ENCODE measurements around the gene ABCA9. TPM values are rescaled to one million over a fixed set of nuclear protein-coding genes. Genes with fewer than 3 reads are reported as not detected.
"Not testable (repeated sequence)": the region's sequence is repeated elsewhere in the genome, so short reads cannot be mapped to it uniquely, and the experiment has no call there.

ABCA9 gene
- total and polyA plus RNA-seq, 2 of the 13 experiments (the other 11 are each of a cell fraction or from before 2014, with no cell fraction given) = 0.04 TPM; not detected in 1

- TF ChIP-seq ZBTB4 (CRISPR knock-in tag; IDR thresholded peaks at IDR 0.05; ENCODE audit: borderline replicate concordance) = peak; percentile 91; the same call in 1 of the 2 replicates
- TF ChIP-seq HNF1B (CRISPR knock-in tag; IDR thresholded peaks at IDR 0.05) = 0 out of 2 replicates have a peak, but pooled peaks have one; percentile 24
- TF ChIP-seq ZNF350 (CRISPR knock-in tag; IDR thresholded peaks at IDR 0.05; ENCODE audit: borderline replicate concordance, low read depth) = peak; percentile 35; the same call in 1 of the 2 replicates
- peak; percentile 66 for TF ChIP-seq ZNF501 (CRISPR knock-in tag; IDR thresholded peaks at IDR 0.05)
- TF ChIP-seq POGZ (CRISPR knock-in tag; IDR thresholded peaks at IDR 0.05) = peak; percentile 94
- not testable (repeated sequence) for TF ChIP-seq ATF7, SP1 (IDR thresholded peaks at IDR 0.05)
- peak; percentile 17; the same call in 1 of the 2 replicates for TF ChIP-seq ATF7 (CRISPR knock-in tag; IDR thresholded peaks at IDR 0.05)
- TF ChIP-seq ZNF121 (CRISPR knock-in tag; IDR thresholded peaks at IDR 0.05) = 0 out of 2 replicates have a peak, but pooled peaks have one; percentile 21
- peak; percentile 20; the same call in 1 of the 2 replicates for TF ChIP-seq SP1 (CRISPR knock-in tag; IDR thresholded peaks at IDR 0.05)
- TF ChIP-seq ZNF543 (CRISPR knock-in tag; IDR thresholded peaks at IDR 0.05) = 0 out of 2 replicates have a peak, but pooled peaks have one; percentile 27
- peak; percentile 9; the same call in 1 of the 2 replicates for TF ChIP-seq SOX5 (CRISPR knock-in tag; IDR thresholded peaks at IDR 0.05; ENCODE audit: borderline replicate concordance)
- peak; percentile 42; the same call in 1 of the 2 replicates for TF ChIP-seq ZNF263 (CRISPR knock-in tag; IDR thresholded peaks at IDR 0.05)
- 0 out of 2 replicates have a peak, but pooled peaks have one; percentile 41 for TF ChIP-seq ZSCAN21 (CRISPR knock-in tag; IDR thresholded peaks at IDR 0.05; ENCODE audit: borderline replicate concordance)
- peak; percentile 29; the same call in 1 of the 2 replicates for TF ChIP-seq ZNF737 (CRISPR knock-in tag; IDR thresholded peaks at IDR 0.05; ENCODE audit: borderline replicate concordance)
- peak; percentile 65; the same call in 1 of the 2 replicates for TF ChIP-seq ISL2 (CRISPR knock-in tag; IDR thresholded peaks at IDR 0.05)
- peak; percentile 7; the same call in 1 of the 2 replicates for TF ChIP-seq SAP130 (CRISPR knock-in tag; IDR thresholded peaks at IDR 0.05; ENCODE audit: low read depth)
- peak; percentile 18; the same call in 1 of the 2 replicates for TF ChIP-seq FOXK1 (CRISPR knock-in tag; IDR thresholded peaks at IDR 0.05; ENCODE audit: borderline replicate concordance, low read depth)
- TF ChIP-seq ARID5B (CRISPR knock-in tag; IDR thresholded peaks at IDR 0.05) = peak; percentile 57
Measured at GRCh38 chr17:69070378-69071232, 9.9 kb upstream of the ABCA9 start (continued).
